Renal cortical epithelial cell (primary cell): ENCODE measurements around the gene GMCL2. TPM values are rescaled to one million over a fixed set of nuclear protein-coding genes. Genes with fewer than 3 reads are reported as not detected.

Experiments
- DNase-seq: peaks from one replicate; pipeline ENCODE4 v3.0.0-alpha.2; 2011; ENCODE audit warnings: low read depth
- total RNA-seq: library from RNA; depleted of rRNA; stranded (reverse); fragments of >200 nt; gene quantifications from 2 replicates; pipeline ENCODE4 v1.2.3, GENCODE V29; 2014

GMCL2 gene
- total RNA-seq, 1 donor from 2014 or later, result not detected

DNA sequence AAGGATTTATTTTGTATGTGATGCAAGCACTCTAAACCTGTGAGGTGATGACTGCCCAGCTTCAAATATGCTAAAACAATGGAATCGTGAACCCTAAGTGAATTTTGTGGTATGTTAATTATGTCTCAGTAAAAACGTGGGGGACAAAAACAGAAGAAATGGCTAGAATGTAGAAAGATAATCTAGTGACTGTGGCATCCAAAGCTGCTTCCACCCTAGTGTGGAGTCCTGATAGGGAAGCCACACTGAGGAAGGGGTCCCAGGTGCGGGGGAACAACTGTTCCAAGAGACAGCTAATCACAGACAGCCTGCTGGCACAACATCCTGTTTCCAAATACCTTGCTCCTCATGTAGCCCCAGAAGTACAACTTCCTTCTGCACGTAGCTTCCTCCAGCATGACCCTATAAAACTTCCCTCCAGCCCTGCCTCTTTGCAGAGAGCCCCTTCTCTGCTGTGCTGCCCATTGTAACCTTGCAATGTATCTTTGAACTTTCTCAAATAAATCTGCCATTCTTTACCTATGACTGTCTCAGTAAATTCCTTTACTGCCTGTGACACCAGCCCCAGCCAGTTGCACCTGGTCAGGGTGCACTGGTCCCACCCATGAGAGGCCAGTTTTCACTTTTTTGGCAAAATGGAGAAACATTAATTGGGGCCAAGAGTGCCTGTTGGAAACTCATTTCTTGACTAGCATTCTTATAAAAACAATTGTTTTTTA lies 4.9 kb downstream of the GMCL2 start:
- DNase-seq, result no peak

DNA sequence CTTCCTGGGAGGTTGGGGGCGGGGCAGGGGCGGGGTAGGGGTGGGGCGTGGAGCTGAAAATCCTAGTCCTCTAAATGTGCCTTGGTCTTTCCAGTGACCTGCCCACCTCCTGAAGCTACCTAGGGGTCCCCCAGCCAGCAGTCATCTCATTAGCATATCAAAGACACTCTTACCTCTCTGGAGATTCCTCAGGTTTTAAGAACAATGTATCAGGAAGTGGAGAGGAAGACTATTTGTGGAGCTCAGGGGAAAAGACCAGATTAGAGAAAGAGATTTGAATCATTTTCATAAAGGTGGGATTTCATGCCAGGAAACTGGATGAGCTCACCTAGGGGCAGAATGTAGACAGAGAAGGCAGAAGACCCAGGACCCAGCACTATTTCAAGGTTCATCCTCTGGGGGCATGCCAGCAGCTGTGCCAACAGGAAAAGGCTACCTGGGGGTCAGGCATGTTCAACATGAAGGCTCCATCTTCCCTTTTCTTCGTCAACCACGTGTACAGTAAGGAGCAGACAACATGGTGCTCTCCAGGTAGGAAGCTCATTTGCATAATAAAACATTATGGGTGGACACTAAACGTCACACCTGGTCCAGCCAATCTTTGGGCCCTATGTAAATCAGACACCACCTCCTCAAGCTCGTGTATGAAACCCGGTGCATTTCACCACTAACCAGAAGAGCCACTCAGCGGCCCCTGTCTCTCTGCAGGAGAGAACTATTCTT lies 6.9 kb downstream of the GMCL2 start:
- DNase-seq, result no peak

DNA sequence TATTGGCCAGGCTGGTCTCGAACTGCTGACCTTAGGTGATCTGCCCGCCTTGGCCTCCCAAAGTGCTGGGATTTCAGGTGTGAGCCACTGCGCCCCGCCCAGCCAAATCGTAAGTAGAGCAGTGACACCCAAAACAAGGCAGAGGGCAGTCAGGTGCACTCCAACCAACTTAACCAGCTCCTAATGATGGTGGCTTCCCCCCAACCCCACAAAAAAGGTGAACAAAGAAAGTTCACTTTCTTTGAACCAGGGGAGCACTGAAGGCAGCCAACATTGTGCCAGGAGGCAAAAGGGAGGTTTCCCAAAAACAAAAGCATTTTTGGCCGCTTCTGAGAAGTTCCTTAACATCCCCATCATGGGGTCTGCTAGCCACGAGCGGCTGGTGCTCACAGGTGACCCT lies 9.6 kb downstream of the GMCL2 start:
- no peak for DNase-seq

GRCh38 chr5:178176791-178177190 lies 10.4 kb downstream of the GMCL2 start:
- no peak for DNase-seq

GRCh38 chr5:178174456-178174855 lies 12.7 kb downstream of the GMCL2 start:
- DNase-seq, result no peak

- DNase-seq, result no peak
Observed at GRCh38 chr5:178170455-178170854, 16.7 kb downstream of the GMCL2 start.

DNA sequence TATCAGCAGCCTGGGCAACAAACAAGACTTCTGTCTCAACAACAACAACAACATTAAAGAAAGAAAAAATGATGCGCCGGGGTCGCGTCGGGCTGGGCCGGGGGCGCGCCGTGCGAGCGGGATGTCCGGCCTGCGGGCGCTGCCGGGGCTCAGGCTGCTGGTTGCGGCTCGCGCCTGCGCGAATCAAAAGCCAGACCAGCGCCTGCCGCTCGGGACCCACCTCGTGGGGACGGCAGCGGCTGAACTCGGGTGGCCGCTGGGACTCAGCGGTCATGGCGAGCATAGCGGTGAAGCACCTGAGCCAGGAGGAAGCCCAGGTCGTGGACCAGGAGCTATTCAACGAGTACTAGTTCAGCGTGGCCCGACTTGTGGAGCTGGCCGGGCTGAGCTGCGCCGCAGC lies 21.6 kb downstream of the GMCL2 start:
- no peak for DNase-seq

DNA sequence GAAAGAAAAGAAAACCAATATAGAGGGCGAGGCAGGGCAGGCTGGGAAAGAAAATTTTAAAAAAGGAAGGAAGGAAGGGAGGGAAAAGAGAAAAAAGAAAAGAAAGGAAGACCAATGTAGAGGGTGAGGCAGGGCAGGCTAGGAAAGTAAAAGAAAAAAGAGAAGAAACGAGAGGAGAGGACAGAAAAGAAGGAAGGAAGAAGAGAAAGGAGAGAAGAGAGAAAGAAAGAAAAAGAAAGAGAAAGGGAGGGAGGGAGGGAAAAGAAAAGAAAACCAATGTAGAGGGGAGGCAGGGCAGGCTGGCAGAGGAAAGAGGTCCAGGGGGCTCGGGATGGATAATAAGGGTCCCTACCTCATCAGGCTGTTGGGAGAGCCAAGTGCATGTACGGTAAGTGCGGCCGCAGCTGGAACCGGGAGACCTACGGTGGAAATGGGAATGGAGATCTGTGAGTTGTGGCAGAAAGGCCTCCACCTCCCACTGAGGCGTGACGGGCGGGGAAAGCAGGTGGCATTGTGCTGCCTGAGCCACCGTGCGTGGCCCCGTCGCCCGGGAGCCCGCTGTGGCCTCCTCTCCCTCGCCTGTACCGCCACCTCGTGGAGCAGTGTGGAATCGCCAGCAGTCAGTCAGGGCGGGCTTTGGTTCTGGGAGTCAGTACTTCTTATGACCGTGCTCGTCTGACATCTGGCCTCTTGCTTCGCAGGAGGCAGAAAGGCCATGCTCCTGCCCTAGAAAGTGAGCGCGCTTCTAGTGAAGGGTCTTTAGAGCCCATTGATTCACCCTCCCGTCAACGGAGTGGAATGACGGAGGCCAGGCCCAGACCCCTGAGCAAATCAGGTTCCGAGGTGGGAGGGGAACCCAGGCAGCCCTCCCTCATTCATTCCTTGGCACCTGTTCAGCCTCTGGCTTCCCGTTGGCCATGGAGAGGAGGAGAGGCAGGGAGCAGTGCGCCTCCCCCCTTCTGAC lies 23.1 kb downstream of the GMCL2 start:
- DNase-seq, result peak; percentile 35

- no peak for DNase-seq
Observed at GRCh38 chr5:178162481-178162880, 24.7 kb downstream of the GMCL2 start.

DNA sequence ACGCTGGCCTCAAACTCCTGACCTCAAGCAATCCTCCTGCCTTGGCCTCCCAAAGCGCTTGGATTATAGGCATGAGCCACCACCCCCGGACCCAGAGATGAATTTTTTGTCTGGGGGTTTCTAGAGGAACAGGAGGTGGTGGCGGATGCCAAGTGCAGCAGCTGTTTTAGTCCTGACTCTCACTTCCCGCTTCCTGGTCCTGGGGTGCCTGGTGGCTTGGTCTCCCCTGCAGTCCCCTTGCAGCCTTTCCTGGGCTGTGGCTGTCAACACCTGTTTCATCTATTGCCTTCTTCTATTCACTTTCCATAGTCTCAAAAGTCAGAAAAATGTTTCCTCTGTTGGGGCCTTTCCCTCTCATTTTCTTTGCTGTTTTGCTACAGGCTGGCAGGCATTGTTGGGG lies 27.0 kb downstream of the GMCL2 start:
- no peak for DNase-seq

- DNase-seq, result peak; percentile 12
Observed at GRCh38 chr5:178155065-178155464, 32.1 kb downstream of the GMCL2 start.

DNA sequence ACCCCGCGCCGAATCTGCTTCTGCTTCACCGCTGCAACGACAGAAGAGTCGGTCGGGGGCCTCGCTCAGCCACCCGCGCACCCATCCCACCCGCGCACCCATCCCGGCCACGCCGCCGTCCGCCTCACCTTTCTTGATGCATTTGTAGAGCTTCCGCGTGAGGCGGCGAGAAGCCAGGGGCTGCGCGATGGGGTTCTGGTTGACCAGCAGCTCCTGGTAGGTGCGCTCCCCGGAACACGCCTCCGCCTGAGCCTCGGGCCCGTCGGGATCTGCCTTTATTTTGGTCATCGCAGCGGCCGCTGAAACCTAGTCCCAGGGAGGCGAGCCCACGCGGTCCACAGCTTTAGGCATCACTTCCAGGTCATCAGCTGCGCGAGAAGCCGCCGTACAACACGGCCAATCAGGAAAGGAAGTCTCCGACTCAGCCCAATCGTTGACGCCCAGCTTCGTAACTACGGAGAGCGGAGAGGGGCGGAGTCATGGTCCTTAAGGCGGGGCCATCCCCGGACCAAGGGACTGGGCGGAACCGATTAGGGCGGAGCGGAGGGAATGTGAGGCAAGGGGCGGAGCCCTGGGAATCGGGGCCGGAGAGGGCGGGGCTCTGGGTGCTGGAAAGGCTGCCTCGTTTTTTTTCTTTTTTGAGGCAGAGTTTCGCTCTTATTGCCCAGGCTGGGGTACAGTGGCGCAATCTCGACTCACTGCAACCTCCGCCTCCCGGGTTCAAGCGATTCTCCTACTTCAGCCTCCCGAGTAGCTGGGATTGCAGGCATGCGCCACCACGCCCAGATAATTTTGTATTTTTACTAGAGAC lies 33.4 kb downstream of the GMCL2 start, which contains the start of gene NHP2:
TSS of gene NHP2 (minus strand) at position 356 of the 811 bp plus-strand sequence. CDS start at position 288, 68 bp downstream.
- peak; percentile 95 for DNase-seq

DNA sequence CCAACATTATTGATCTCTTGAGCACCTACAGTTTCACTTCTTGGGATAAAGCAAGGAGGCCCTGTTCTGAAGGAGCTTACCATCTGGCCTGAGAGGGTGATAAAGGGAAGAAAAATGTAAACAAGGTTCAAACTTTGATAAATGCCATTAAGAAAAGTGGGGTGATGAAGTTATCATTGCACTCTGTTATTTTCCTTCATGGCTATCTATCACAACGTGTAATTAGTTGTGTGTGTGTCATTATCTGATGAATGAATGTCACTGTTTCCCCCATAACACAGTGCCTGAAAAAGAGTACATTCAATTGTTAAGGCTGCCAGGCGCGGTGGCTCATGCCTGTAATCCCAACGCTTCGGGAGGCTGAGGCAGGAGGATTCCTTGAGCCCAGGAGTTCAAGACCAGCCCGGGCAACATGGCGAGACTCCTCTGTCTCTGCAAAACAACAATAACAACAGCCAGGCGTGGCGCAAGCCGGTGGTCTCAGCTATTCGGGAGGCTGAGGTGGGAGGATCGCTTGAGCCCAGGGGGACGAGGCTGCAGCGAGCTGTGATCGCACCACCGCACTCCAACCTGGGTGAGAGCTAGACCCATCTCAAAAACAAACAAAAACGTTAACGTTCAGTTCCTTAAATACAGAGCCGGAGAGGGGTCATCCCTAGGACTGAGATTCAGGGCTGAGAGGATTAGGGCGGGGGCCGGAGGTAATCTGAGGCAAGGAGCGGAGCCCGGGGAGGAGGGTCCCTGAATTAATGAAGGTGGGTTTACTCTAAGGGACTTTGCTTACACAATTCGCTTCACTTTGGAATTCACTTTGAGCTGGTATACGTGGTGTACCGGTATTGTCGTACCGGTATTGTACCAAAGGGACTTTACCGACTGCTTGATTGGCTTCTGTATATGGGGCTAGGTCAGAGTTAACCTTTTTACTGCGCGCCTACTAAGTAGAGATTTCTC lies 34.4 kb downstream of the GMCL2 start:
- DNase-seq, result no peak

GRCh38 chr5:178150977-178151734 lies 36.0 kb downstream of the GMCL2 start:
- no peak for DNase-seq

- DNase-seq, result no peak
Observed at GRCh38 chr5:178149199-178149932, 37.8 kb downstream of the GMCL2 start.

DNA sequence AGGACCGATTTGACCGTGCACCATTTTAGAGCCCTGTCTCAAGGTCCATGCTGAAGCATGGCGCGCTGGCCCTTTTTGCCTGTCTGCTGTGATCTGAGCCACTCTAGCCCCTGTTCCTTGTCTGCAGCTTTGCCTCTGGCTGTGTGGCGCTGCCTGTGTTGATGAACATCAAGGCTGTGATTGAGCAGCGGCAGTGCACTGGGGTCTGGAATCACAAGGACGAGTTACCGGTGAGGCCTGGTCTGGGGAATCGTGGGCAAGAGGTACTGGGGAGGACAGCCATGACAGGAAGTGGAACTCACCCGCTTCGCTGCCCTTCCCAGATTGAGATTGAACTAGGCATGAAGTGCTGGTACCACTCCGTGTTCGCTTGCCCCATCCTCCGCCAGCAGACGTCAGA lies 39.8 kb downstream of the GMCL2 start:
- no peak for DNase-seq

- DNase-seq, result peak; percentile 49
Observed at GRCh38 chr5:178145965-178146820, 41.0 kb downstream of the GMCL2 start.

DNA sequence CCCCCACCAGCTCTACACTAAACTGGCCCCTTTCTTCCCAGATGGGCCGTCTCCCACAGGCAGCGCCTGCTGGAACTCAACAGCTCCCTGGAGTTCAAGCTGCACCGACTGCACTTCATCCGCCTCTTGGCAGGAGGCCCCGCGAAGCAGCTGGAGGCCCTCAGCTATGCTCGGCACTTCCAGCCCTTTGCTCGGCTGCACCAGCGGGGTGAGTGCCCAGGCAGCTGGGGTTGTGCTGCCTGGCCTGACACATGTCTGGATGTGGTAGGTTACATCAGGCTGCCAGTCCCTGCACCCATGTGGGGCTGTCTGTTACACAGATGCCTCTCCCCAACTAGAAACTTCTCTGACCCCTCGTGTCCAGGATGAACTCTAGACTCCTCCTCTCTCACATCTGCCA lies 43.3 kb downstream of the GMCL2 start:
- DNase-seq, result no peak
